ENCODE measurements around the gene CCDC6. TPM values are rescaled to one million over a fixed set of nuclear protein-coding genes. Genes with fewer than 3 reads are reported as not detected.

CCDC6 gene
- polyA plus RNA-seq, 1 donor from 2014 or later = 20.1 TPM

GRCh38 chr10:59881640-59882039 lies 24.7 kb downstream of the CCDC6 start:
- H3K27me3 ChIP-seq (ENCODE audit: insufficient read depth, low read depth, low read length) = no peaks in the 10 kb centered on the region
- H4K20me1 ChIP-seq (ENCODE audit: insufficient read depth) = no peaks in the 10 kb centered on the region
- no peaks in the 10 kb centered on the region for H3K9me2 ChIP-seq (ENCODE audit: insufficient read depth, low read length)
- H3K27ac ChIP-seq (ENCODE audit: low read length) = no peak overlapping the region
- no peaks in the 10 kb centered on the region for H3K36me3 ChIP-seq (ENCODE audit: insufficient read depth, low read length)
- TF ChIP-seq RAD21 (conservative IDR thresholded peaks at IDR 0.05) (no peak), TAF1 (IDR thresholded peaks at IDR 0.05; ENCODE audit: low read depth) (no peak), EP300 (conservative IDR thresholded peaks at IDR 0.05; ENCODE audit: poor library complexity, severe bottlenecking) (no peak)
- H2AFZ ChIP-seq (ENCODE audit: low read depth, low read length) = no peak overlapping the region
- no peak overlapping the region for H3K9ac ChIP-seq (ENCODE audit: low read length)
- no peak overlapping the region for H3K4me2 ChIP-seq (ENCODE audit: low read length)
- H3F3A ChIP-seq (ENCODE audit: insufficient read depth, low read length, poor library complexity, severe bottlenecking) = no peaks in the 10 kb centered on the region
- H3K4me3 ChIP-seq (ENCODE audit: low read length) = no peak overlapping the region
- peaks cover 34% of the 10 kb centered on the region for H3K79me2 ChIP-seq (replicated peaks; ENCODE audit: insufficient read depth, low read length)
- H3K9me3 ChIP-seq (ENCODE audit: low read length) = no peaks in the 10 kb centered on the region

- peaks cover 28% of the 10 kb centered on the region for H3K79me2 ChIP-seq (replicated peaks; ENCODE audit: insufficient read depth, low read length)
These were observed 25.3 kb downstream of the CCDC6 start for GRCh38 chr10:59880971-59881510.

More at GRCh38 chr10:59880971-59881510, 25.3 kb downstream of the CCDC6 start:
- H3K4me2 ChIP-seq (ENCODE audit: low read length) = no peak overlapping the region
- H3K27ac ChIP-seq (ENCODE audit: low read length) = no peak overlapping the region
- H3K4me3 ChIP-seq (ENCODE audit: low read length) = no peak overlapping the region
- no peak overlapping the region for H2AFZ ChIP-seq (ENCODE audit: low read depth, low read length)
- no peak overlapping the region for H3K9ac ChIP-seq (ENCODE audit: low read length)
- H3K9me2 ChIP-seq (ENCODE audit: insufficient read depth, low read length) = no peaks in the 10 kb centered on the region
- H3K36me3 ChIP-seq (ENCODE audit: insufficient read depth, low read length) = no peaks in the 10 kb centered on the region
- H3K27me3 ChIP-seq (ENCODE audit: insufficient read depth, low read depth, low read length) = no peaks in the 10 kb centered on the region
- H3F3A ChIP-seq (ENCODE audit: insufficient read depth, low read length, poor library complexity, severe bottlenecking) = no peaks in the 10 kb centered on the region
- no peaks in the 10 kb centered on the region for H4K20me1 ChIP-seq (ENCODE audit: insufficient read depth)
- TF ChIP-seq SMC3 (conservative IDR thresholded peaks at IDR 0.05; ENCODE audit: poor library complexity) (no peak), TAF1 (IDR thresholded peaks at IDR 0.05; ENCODE audit: low read depth) (no peak), EP300 (conservative IDR thresholded peaks at IDR 0.05; ENCODE audit: poor library complexity, severe bottlenecking) (no peak), REST (IDR thresholded peaks at IDR 0.05; ENCODE audit: borderline replicate concordance) (no peak), RAD21 (conservative IDR thresholded peaks at IDR 0.05) (no peak), EZH2 (IDR thresholded peaks at IDR 0.05; ENCODE audit: borderline replicate concordance, insufficient read depth, low read length, poor library complexity, severe bottlenecking) (no peak), CTCF (IDR thresholded peaks at IDR 0.05; ENCODE audit: poor library complexity, severe bottlenecking) (no peak), MXI1 (conservative IDR thresholded peaks at IDR 0.05; ENCODE audit: poor library complexity, severe bottlenecking) (no peak), POLR2AphosphoS5 (IDR thresholded peaks at IDR 0.05) (no peak)
- no peaks in the 10 kb centered on the region for H3K9me3 ChIP-seq (ENCODE audit: low read length)

Measured in neural cell (in vitro differentiated cells).